ENCODE results near the gene JMJD1C.
"Not testable (repeated sequence)": the region's sequence is repeated elsewhere in the genome, so short reads cannot be mapped to it uniquely, and the experiment has no call there.

DNA sequence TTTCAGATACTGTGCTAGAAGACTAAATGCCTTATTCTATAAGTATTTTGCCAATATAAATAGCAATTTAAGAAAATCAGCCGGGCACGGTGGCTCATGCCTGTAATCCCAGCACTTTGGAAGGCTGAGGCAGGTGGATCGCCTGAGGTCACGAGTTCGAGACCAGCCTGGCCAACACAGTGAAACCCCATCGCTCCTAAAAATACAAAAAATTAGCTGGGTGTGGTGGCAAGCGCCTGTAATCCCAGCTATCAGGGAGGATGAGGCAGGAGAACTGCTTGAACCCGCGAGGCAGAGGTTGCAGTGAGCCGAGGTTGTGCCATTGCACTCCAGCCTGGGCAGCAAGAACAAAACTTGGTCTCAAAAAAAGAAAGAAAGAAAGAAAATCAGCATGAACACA lies 230.6 kb downstream of the JMJD1C start:
- TF ChIP-seq CTCF (IDR thresholded peaks at IDR 0.05); KDM1A (IDR thresholded peaks at IDR 0.05; ENCODE audit: low read depth): not testable (repeated sequence)
